DND-41 (cell line): Measurements from ENCODE around the gene RDH12.
"Not testable (repeated sequence)": the region's sequence is repeated elsewhere in the genome, so short reads cannot be mapped to it uniquely, and the experiment has no call there.

Experiments
- EZH2 ChIP-seq: IDR thresholded peaks from 3 replicates; pipeline ENCODE4 v1.6.1; 2012; ENCODE audit warnings: borderline replicate concordance, low read depth, mild to moderate bottlenecking, moderate library complexity, low read length, inconsistent platforms; ENCODE audit not compliant: severe bottlenecking
- TF ChIP-seq, protein P1 (sequence below): IDR thresholded peaks from 2 replicates; pipeline ENCODE4 v1.5.1; 2012; ENCODE audit warnings: borderline replicate concordance, low read length, moderate library complexity, mild to moderate bottlenecking; ENCODE audit not compliant: poor library complexity, severe bottlenecking; ENCODE audit errors: extremely low read depth

DNA sequence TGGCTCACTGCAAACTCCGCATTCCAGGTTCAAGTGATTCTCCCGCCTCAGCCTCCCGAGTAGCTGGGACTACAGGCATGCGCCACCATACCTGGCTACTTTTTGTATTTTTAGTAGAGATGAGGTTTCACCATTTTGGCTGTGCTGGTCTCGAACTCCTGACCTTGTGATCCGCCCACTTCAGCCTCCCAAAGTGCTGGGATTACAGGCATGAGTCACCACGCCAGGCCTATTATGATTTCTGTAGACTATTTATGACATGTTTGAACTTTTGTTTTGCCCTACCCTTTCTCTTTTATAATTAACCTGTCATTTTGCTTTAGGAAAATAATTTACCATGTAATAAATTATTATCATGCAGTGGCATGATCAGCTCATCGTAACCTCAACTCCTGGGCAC is at the start of gene RDH12:
- TF ChIP-seq, protein P1, sequence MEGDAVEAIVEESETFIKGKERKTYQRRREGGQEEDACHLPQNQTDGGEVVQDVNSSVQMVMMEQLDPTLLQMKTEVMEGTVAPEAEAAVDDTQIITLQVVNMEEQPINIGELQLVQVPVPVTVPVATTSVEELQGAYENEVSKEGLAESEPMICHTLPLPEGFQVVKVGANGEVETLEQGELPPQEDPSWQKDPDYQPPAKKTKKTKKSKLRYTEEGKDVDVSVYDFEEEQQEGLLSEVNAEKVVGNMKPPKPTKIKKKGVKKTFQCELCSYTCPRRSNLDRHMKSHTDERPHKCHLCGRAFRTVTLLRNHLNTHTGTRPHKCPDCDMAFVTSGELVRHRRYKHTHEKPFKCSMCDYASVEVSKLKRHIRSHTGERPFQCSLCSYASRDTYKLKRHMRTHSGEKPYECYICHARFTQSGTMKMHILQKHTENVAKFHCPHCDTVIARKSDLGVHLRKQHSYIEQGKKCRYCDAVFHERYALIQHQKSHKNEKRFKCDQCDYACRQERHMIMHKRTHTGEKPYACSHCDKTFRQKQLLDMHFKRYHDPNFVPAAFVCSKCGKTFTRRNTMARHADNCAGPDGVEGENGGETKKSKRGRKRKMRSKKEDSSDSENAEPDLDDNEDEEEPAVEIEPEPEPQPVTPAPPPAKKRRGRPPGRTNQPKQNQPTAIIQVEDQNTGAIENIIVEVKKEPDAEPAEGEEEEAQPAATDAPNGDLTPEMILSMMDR = not testable (repeated sequence)
- not testable (repeated sequence) for TF ChIP-seq EZH2
